ENCODE measurements around the gene IGIP. TPM values are rescaled to one million over a fixed set of nuclear protein-coding genes. Genes with fewer than 3 reads are reported as not detected.

The IGIP gene
- total and polyA plus RNA-seq, 2 donors (not counting 3 experiments of a cell fraction or from before 2014, with no cell fraction given) = 0.86 to 3.3 TPM

DNA sequence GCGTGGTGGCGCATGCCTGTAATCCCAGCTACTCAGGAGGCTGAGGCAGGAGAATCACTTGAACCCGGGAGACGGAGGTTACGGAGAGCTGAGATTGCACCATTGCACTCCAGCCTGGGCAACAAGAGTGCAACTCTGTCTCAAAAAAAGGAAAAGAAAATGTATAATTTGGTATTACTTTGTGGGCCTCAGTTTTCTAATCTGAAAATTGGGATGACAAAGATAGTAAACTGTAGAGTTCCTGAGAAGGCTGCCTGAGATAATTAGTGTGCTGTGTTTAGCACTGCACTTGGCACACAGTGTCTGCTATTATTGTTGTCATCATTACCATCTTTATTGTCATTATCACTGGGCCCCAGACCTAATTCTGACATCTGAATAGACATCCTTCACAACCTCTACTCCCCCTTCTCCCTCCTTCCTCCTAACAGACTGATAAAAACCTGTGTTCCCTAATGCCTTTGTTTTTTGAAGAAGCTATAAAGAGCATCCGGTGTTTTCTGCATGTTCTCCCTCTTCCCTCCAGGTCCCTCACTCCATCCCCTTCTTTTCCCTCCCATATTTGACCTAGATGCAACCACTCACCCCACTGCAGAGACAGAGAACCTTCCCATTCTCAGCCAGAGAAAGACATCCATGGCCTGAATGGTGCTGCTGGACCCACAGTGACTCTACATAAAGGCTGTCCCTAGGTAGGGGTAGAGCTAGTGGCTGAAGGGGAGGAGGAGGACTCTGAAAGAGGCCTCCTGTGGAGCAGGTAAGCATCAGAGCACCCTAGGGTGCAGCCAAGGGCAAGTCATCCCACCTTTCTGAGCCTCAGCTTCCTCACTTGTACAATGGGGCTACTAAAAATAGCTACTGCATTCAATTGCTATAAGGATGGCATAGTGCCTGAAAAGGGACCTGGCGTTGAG, 33.5 kb downstream of the IGIP start:
- TF ChIP-seq JUN (IDR thresholded peaks at IDR 0.05; ENCODE audit: borderline replicate concordance, insufficient read depth, insufficient read length, low read depth) (no peak), MYC (IDR thresholded peaks at IDR 0.05; ENCODE audit: low read depth, low read length) (no peak), POLR2AphosphoS5 (IDR thresholded peaks at IDR 0.05; ENCODE audit: insufficient read depth, low read depth, low read length) (no peak), GATA2 (IDR thresholded peaks at IDR 0.05; ENCODE audit: insufficient read depth, insufficient read length, low read depth, low read length) (no peak), FOS (IDR thresholded peaks at IDR 0.05; ENCODE audit: borderline replicate concordance, insufficient read depth, low read length) (no peak), CTCF (IDR thresholded peaks at IDR 0.05; ENCODE audit: extremely low read depth in 1 of 2, insufficient read depth in 1 of 2, low read depth in 1 of 2, low read length in 2 of 2) (no peak)
- TF ChIP-seq, protein P1, sequence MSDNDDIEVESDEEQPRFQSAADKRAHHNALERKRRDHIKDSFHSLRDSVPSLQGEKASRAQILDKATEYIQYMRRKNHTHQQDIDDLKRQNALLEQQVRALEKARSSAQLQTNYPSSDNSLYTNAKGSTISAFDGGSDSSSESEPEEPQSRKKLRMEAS (IDR thresholded peaks at IDR 0.05; ENCODE audit: insufficient read depth, insufficient read length) = no peak
- no peaks in the 10 kb centered on the region for H4K20me1 ChIP-seq (replicated peaks; ENCODE audit: control insufficient read depth, extremely low read depth, insufficient read depth, low read length)
- H3K9me3 ChIP-seq (replicated peaks; ENCODE audit: control insufficient read depth, insufficient read depth, low read length) = no peaks in the 10 kb centered on the region
- DNase-seq (ENCODE audit: low read depth, low spot score) = no peak
- ChIA-PET POLR2A (no interaction called here), CTCF (interaction anchor here (1.1 to 13.1 kb wide), 7 partner anchors 13 to 371 kb away, joined by 4 to 141 read pairs (median 6); partner anchors contain the start of gene NRG2)
- no peaks in the 10 kb centered on the region for H3K9me1 ChIP-seq (replicated peaks; ENCODE audit: control insufficient read depth, extremely low read depth, insufficient read depth, low read length)
- H3K79me2 ChIP-seq (ENCODE audit: control insufficient read depth, insufficient read depth, low read length) = no peaks in the 10 kb centered on the region
- no peak overlapping the region for H3K27ac ChIP-seq (ENCODE audit: insufficient read depth, low read depth, low read length)
- H3K9ac ChIP-seq (replicated peaks; ENCODE audit: extremely low read depth, insufficient read depth, low read length) = no peak overlapping the region
- no peak for FAIRE-seq
- H3K27me3 ChIP-seq (ENCODE audit: control insufficient read depth in 2 of 2, insufficient read depth in 2 of 2, low read length in 2 of 2) = no peaks in the 10 kb centered on the region
- dilution Hi-C loops (cut with MboI; ENCODE audit: extremely low pct_ligation_motif_present, low sequenced_read_pairs) (no loop called here), intact Hi-C loops (cut with micrococcal nuclease) (loop anchor here (5.0 kb wide), 2 partner anchors 198 to 297 kb away; no protein-coding TSS in a partner anchor)
- H3K4me3 ChIP-seq (replicated peaks in 1 of 3; ENCODE audit: insufficient read depth in 1 of 3, low read depth in 1 of 3, low read length in 3 of 3) = no peak overlapping the region
- H3K4me2 ChIP-seq (ENCODE audit: insufficient read depth, low read length) = no peak overlapping the region
- no peak overlapping the region for H2AFZ ChIP-seq (ENCODE audit: low read depth, low read length)
- H3K36me3 ChIP-seq (ENCODE audit: control insufficient read depth in 2 of 2, extremely low read depth in 1 of 2, insufficient read depth in 2 of 2, low read length in 2 of 2) = no peaks in the 10 kb centered on the region
- H3K4me1 ChIP-seq (ENCODE audit: control insufficient read depth, extremely low read depth, insufficient read depth, low read length) = peaks cover 4% of the 10 kb centered on the region
- no TSS peak for BruUV-seq (replicated peaks)

All from endothelial cell of umbilical vein (primary cell).